Progenitor cell of endocrine pancreas (in vitro differentiated cells): ENCODE measurements around the gene ZNF414. TPM values are rescaled to one million over a fixed set of nuclear protein-coding genes. Genes with fewer than 3 reads are reported as not detected.

Experiments
- DNase-seq: peaks from one replicate; pipeline ENCODE4 v3.0.0; 2021; ENCODE audit warnings: low spot score; ENCODE audit not compliant: unreplicated experiment
- H3K27ac Mint-ChIP-seq: 2 replicates; pipeline ENCODE4 v1.8.0; 2021; ENCODE audit warnings: mild to moderate bottlenecking, moderate library complexity, mixed read lengths
- H3K27me3 Mint-ChIP-seq: 2 replicates; pipeline ENCODE4 v1.8.0; 2021; ENCODE audit warnings: mixed read lengths
- H3K36me3 Mint-ChIP-seq: 2 replicates; pipeline ENCODE4 v1.8.0; 2022; ENCODE audit warnings: mixed read lengths; ENCODE audit not compliant: insufficient read depth
- H3K4me1 Mint-ChIP-seq: 2 replicates; pipeline ENCODE4 v1.8.0; 2021; ENCODE audit warnings: low read depth, mixed read lengths
- H3K4me3 Mint-ChIP-seq: 2 replicates; pipeline ENCODE4 v1.8.0; 2021; ENCODE audit warnings: low read depth, mild to moderate bottlenecking, moderate library complexity, mixed read lengths
- H3K9me3 Mint-ChIP-seq: 2 replicates; pipeline ENCODE4 v1.8.0; 2021; ENCODE audit warnings: low read depth, mixed read lengths
- total RNA-seq: library from RNA; stranded (reverse); gene quantifications from 2 replicates; pipeline ENCODE4 v1.2.1, GENCODE V29; 2021
- TF ChIP-seq, protein P1 (sequence below): fragments of 200-600 bp; sonication (generic); IDR thresholded peaks from one replicate; pipeline ENCODE4 v1.5.0; 2021; ENCODE audit warnings: antibody characterized with exemption, mild to moderate bottlenecking; ENCODE audit not compliant: unreplicated experiment

ZNF414 gene
- total RNA-seq, 1 donor from 2014 or later: 37.7 TPM

DNA sequence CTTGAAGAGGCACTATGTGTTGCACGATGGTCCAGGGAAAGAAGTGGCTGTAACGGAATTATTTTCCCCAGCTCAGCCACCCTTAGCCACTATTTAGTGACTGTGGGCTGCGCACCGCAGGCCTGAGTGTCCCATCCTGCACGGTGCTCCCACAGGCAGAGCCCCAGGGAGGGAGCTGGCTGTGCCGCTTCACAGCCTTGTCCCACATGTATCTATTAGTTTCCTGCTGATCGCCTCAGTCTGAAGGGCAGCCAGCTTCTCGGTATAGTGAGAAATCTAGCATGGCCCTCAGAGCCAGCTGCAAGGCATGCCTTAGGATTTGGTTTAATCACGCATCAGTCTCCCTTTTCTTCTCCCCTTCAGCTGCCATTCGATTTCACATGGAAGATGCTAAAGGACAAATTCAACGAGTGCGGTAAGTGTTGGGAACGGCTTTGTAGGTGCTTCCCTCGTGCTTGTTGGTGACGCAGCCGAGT, 27.3 kb downstream of the ZNF414 start:
- H3K36me3 Mint-ChIP-seq: peaks cover 25% of the 10 kb centered on the region

DNA sequence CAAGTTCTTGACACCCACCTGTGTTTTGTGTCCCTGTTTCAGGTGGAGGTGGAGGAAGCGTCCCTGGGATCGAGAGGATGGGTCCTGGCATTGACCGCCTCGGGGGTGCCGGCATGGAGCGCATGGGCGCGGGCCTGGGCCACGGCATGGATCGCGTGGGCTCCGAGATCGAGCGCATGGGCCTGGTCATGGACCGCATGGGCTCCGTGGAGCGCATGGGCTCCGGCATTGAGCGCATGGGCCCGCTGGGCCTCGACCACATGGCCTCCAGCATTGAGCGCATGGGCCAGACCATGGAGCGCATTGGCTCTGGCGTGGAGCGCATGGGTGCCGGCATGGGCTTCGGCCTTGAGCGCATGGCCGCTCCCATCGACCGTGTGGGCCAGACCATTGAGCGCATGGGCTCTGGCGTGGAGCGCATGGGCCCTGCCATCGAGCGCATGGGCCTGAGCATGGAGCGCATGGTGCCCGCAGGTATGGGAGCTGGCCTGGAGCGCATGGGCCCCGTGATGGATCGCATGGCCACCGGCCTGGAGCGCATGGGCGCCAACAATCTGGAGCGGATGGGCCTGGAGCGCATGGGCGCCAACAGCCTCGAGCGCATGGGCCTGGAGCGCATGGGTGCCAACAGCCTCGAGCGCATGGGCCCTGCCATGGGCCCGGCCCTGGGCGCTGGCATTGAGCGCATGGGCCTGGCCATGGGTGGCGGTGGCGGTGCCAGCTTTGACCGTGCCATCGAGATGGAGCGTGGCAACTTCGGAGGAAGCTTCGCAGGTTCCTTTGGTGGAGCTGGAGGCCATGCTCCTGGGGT, 28.2 kb downstream of the ZNF414 start:
- Mint-ChIP-seq H3K9me3 (no peaks in the 10 kb centered on the region), H3K36me3 (peaks cover 25% of the 10 kb centered on the region), H3K27ac (no peak overlapping the region), H3K4me1 (peaks cover 5% of the 10 kb centered on the region), H3K4me3 (no peak overlapping the region), H3K27me3 (no peaks in the 10 kb centered on the region)
- no peak for DNase-seq
- TF ChIP-seq, protein P1, sequence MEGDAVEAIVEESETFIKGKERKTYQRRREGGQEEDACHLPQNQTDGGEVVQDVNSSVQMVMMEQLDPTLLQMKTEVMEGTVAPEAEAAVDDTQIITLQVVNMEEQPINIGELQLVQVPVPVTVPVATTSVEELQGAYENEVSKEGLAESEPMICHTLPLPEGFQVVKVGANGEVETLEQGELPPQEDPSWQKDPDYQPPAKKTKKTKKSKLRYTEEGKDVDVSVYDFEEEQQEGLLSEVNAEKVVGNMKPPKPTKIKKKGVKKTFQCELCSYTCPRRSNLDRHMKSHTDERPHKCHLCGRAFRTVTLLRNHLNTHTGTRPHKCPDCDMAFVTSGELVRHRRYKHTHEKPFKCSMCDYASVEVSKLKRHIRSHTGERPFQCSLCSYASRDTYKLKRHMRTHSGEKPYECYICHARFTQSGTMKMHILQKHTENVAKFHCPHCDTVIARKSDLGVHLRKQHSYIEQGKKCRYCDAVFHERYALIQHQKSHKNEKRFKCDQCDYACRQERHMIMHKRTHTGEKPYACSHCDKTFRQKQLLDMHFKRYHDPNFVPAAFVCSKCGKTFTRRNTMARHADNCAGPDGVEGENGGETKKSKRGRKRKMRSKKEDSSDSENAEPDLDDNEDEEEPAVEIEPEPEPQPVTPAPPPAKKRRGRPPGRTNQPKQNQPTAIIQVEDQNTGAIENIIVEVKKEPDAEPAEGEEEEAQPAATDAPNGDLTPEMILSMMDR: no peak

More for the DNA sequence above, 27.3 kb downstream of the ZNF414 start:
- DNase-seq: no peak
- Mint-ChIP-seq H3K9me3 (no peaks in the 10 kb centered on the region), H3K4me3 (no peak overlapping the region), H3K4me1 (no peaks in the 10 kb centered on the region), H3K27ac (peak overlapping the region; percentile 11), H3K27me3 (no peaks in the 10 kb centered on the region)
- TF ChIP-seq, protein P1: no peak

DNA sequence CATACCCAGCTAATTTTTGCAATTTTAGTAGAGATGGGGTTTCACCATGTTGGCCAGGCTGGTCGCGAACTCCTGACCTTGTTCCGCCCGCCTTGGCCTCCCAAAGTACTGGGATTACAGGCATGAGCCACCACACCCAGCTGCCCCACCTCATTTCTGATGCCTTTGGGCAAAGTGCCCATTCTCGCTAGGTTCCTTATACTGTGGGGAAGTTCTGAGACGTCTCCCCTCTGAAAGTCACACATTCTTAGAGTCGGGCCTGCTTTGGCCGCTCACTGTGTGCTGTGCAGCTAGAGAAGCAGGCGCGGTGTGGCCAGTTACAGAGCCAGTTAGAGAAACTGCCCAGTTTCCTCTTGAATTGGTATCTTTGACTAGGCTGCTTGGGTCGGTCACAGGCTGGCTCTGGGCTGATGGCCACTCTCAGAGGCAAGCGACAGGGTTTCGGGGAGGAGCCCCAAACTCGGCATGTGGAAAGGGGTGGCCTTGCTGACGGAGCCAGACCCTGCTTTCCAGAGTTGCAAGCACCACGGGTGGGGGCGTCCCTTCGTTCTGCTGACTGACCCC, 29.6 kb downstream of the ZNF414 start:
- TF ChIP-seq, protein P1: no peak
- H3K4me3 Mint-ChIP-seq: no peak overlapping the region
- DNase-seq: no peak
- no peaks in the 10 kb centered on the region for H3K27me3 Mint-ChIP-seq
- peaks cover 6% of the 10 kb centered on the region for H3K4me1 Mint-ChIP-seq
- H3K9me3 Mint-ChIP-seq: no peaks in the 10 kb centered on the region
- H3K36me3 Mint-ChIP-seq: peaks cover 25% of the 10 kb centered on the region
- H3K27ac Mint-ChIP-seq: no peak overlapping the region

DNA sequence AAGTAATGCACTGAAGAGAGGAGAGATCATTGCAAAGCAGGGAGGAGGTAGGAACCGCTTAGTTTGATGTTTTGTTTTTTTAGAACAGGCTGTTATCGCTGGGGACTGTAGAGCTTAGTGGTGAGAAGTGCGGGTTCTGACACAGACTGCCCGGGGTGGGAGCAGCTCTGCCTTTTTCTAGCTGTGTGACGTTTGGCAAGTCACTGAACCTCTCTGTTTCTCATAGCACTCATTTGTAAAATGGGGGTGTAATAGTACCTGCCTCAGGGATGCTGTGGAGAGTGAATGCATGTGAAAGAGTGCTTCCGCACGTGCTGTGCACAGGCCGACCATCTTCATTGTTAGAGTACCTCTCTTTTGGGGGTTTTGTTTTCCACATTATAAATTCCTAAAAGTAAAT, 30.8 kb downstream of the ZNF414 start:
- no peak overlapping the region for H3K4me3 Mint-ChIP-seq
- TF ChIP-seq, protein P1: no peak
- H3K27ac Mint-ChIP-seq: peak overlapping the region; percentile 71
- H3K27me3 Mint-ChIP-seq: no peaks in the 10 kb centered on the region
- DNase-seq: no peak
- peaks cover 6% of the 10 kb centered on the region for H3K4me1 Mint-ChIP-seq
- H3K36me3 Mint-ChIP-seq: peaks cover 23% of the 10 kb centered on the region
- H3K9me3 Mint-ChIP-seq: no peaks in the 10 kb centered on the region

DNA sequence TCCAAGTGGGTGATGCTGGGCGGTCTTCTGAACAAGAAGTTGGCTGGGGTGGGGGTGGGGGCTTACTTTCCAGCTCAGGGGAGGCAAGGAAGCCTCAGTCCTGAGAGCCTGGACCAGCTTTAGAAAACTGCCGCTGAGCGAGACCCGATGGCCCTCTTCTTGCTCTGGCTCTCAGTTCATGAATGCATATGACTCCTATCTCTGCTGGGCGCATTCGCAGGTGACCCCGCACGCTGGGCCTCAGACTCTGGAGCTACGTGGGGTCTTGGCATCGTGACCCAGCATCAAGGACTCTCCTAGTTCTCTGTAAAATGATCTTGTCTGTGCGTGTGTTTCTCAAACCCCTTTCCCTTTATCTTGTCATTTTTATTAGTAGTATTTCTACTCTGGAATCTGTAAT, 31.3 kb downstream of the ZNF414 start:
- no peak overlapping the region for H3K4me3 Mint-ChIP-seq

More for the DNA sequence above, 31.3 kb downstream of the ZNF414 start:
- peaks cover 6% of the 10 kb centered on the region for H3K4me1 Mint-ChIP-seq
- no peaks in the 10 kb centered on the region for H3K27me3 Mint-ChIP-seq
- DNase-seq: no peak
- TF ChIP-seq, protein P1: no peak
- peak overlapping the region; percentile 71 for H3K27ac Mint-ChIP-seq
- H3K36me3 Mint-ChIP-seq: peaks cover 24% of the 10 kb centered on the region
- H3K9me3 Mint-ChIP-seq: no peaks in the 10 kb centered on the region
